SK-N-SH (cell line): Measurements from ENCODE around the gene HOXA10. TPM values are rescaled to one million over a fixed set of nuclear protein-coding genes. Genes with fewer than 3 reads are reported as not detected.

Experiments used
- CTCF ChIA-PET: fragments of 300-600, 350-600 bp; formaldehyde crosslinking; extraction: SDS; loops from one replicate; lab custom pipeline; 2021; lab: Yijun Ruan, JAX
- POLR2A ChIA-PET: fragments of 350-600 bp; sonication (Branson Sonifier 250); formaldehyde crosslinking; extraction: SDS; loops from one replicate; lab custom pipeline; 2020; ENCODE audit warnings: antibody characterized with exemption, inconsistent platforms; lab: Yijun Ruan, JAX
- DNase-seq: peaks from one replicate; pipeline ENCODE4 v3.0.0; 2012
- H2AFZ ChIP-seq: fragments of 200-600 bp; sonication (generic); 2 replicates; pipeline ENCODE4 v1.8.1; 2016; ENCODE audit warnings: antibody characterized with exemption, mild to moderate bottlenecking, low read depth
- H3F3A ChIP-seq: fragments of 200-600 bp; sonication (generic); replicated peaks from 2 replicates; pipeline ENCODE3; 2016; ENCODE audit warnings: antibody characterized with exemption, mild to moderate bottlenecking; ENCODE audit not compliant: insufficient read depth
- H3K27ac ChIP-seq, 2 experiments: fragments of 200-500 bp in 1 of 2; fragments of 200-600 bp in 1 of 2; sonication (Bioruptor generic) in 1 of 2; sonication (generic), shearing (Covaris generic) in 1 of 2; 2 replicates each; pipeline versions ENCODE4 v1.5.1 to v1.6.1; 2014 to 2016; ENCODE audit warnings: low read depth in 2 of 2, inconsistent platforms in 1 of 2, low read length in 1 of 2, mild to moderate bottlenecking in 1 of 2, mixed read lengths in 1 of 2
- H3K27me3 ChIP-seq: fragments of 200-600 bp; sonication (generic), shearing (Covaris generic); 2 replicates; pipeline ENCODE4 v1.6.1; 2016; ENCODE audit warnings: mixed run types; ENCODE audit not compliant: insufficient read depth
- H3K36me3 ChIP-seq, 2 experiments: fragments of 200-500 bp in 1 of 2; fragments of 200-600 bp in 1 of 2; sonication (Bioruptor generic) in 1 of 2; sonication (generic) in 1 of 2; replicated peaks in 1 of 2; 2 replicates each; pipeline versions ENCODE3 to v1.5.1; 2014 to 2016; ENCODE audit warnings: low read length in 1 of 2, mild to moderate bottlenecking in 1 of 2; ENCODE audit not compliant: insufficient read depth in 2 of 2, control insufficient read depth in 1 of 2
- H3K4me1 ChIP-seq, 2 experiments: fragments of 200-500 bp in 1 of 2; fragments of 200-600 bp in 1 of 2; sonication (Bioruptor generic) in 1 of 2; sonication (generic), shearing (Covaris generic) in 1 of 2; 2 replicates each; pipeline versions ENCODE4 v1.5.1 to v1.6.1; 2014 to 2016; ENCODE audit warnings: low read depth in 1 of 2, low read length in 1 of 2, mixed run types in 1 of 2; ENCODE audit not compliant: insufficient read depth in 2 of 2, control insufficient read depth in 1 of 2
- H3K4me2 ChIP-seq: fragments of 200-600 bp; sonication (generic), shearing (Covaris generic); 2 replicates; pipeline ENCODE4 v1.6.1; 2017; ENCODE audit warnings: mixed run types
- H3K4me3 ChIP-seq, 2 experiments: fragments of 200-500 bp in 1 of 2; fragments of 200-600 bp in 1 of 2; sonication (Bioruptor generic) in 1 of 2; sonication (generic), shearing (Covaris generic) in 1 of 2; 2 replicates each; pipeline versions ENCODE4 v1.5.1 to v1.8.1; 2014 to 2016; ENCODE audit warnings: low read depth in 2 of 2, inconsistent platforms in 1 of 2, low read length in 1 of 2, mild to moderate bottlenecking in 1 of 2, mixed read lengths in 1 of 2, moderate library complexity in 1 of 2
- H3K79me2 ChIP-seq: fragments of 200-600 bp; sonication (generic); 2 replicates; pipeline ENCODE4 v1.8.1; 2017; ENCODE audit warnings: mild to moderate bottlenecking; ENCODE audit not compliant: insufficient read depth
- H3K9ac ChIP-seq: fragments of 200-600 bp; sonication (generic); 2 replicates; pipeline ENCODE4 v1.6.1; 2017; ENCODE audit warnings: mixed run types
- H3K9me2 ChIP-seq: fragments of 200-600 bp; sonication (generic); 2 replicates; pipeline ENCODE4 v1.6.1; 2017; ENCODE audit warnings: mixed run types
- H3K9me3 ChIP-seq: fragments of 200-600 bp; sonication (generic); 2 replicates; pipeline ENCODE4 v1.6.1; 2017; ENCODE audit warnings: mixed run types, mild to moderate bottlenecking, moderate library complexity
- H4K20me1 ChIP-seq: fragments of 200-600 bp; sonication (generic); 2 replicates; pipeline ENCODE4 v1.6.1; 2017; ENCODE audit warnings: mild to moderate bottlenecking, mixed run types; ENCODE audit not compliant: insufficient read depth
- CHD2 ChIP-seq: fragments of 150-350 bp; IDR thresholded peaks from 2 replicates; pipeline ENCODE4 v1.6.1; 2018; ENCODE audit warnings: low read length; ENCODE audit not compliant: partially characterized antibody
- EP300 ChIP-seq, 2 experiments: IDR thresholded peaks; 2 replicates each; pipeline versions ENCODE4 v1.4.0 to v1.6.1; 2012; ENCODE audit warnings: borderline replicate concordance in 1 of 2, low read depth in 1 of 2, low read length in 1 of 2
- FOSL2 ChIP-seq: IDR thresholded peaks from 2 replicates; pipeline ENCODE4 v1.4.0; 2012; ENCODE audit warnings: low read depth, mild to moderate bottlenecking, moderate library complexity, borderline replicate concordance
- FOXJ3 ChIP-seq: sonication (generic); formaldehyde crosslinking; IDR thresholded peaks from 2 replicates; pipeline ENCODE4 v1.5.1; 2020; ENCODE audit warnings: mild to moderate bottlenecking, missing genetic modification reagents
- GABPA ChIP-seq: IDR thresholded peaks from 2 replicates; pipeline ENCODE4 v1.4.0; 2012; ENCODE audit warnings: low read depth, mild to moderate bottlenecking
- GATA2 ChIP-seq: sonication (generic); formaldehyde crosslinking; IDR thresholded peaks from 2 replicates; pipeline ENCODE4 v1.5.0; 2020; ENCODE audit warnings: mild to moderate bottlenecking, missing genetic modification reagents
- NRF1 ChIP-seq: IDR thresholded peaks from 2 replicates; pipeline ENCODE4 v1.6.1; 2012; ENCODE audit warnings: low read depth, mild to moderate bottlenecking, low read length
- POLR2AphosphoS5 ChIP-seq: IDR thresholded peaks from 2 replicates; pipeline ENCODE4 v1.6.1; 2012; ENCODE audit warnings: low read depth, low read length
- RFX5 ChIP-seq: IDR thresholded peaks from 2 replicates; pipeline ENCODE4 v1.6.1; 2012; ENCODE audit warnings: mild to moderate bottlenecking, improper control_type of control experiment, low read length
- TAF1 ChIP-seq: IDR thresholded peaks from 2 replicates; pipeline ENCODE4 v1.6.1; 2012; ENCODE audit warnings: low read depth, mild to moderate bottlenecking, low read length, moderate library complexity, borderline replicate concordance
- TEAD4 ChIP-seq: IDR thresholded peaks from 2 replicates; pipeline ENCODE4 v1.4.0; 2012; ENCODE audit warnings: mild to moderate bottlenecking, borderline replicate concordance; ENCODE audit not compliant: insufficient read depth
- WGBS: methylation state at CpG from one replicate; pipeline ENCODE4 v1.1.6; 2017; ENCODE audit warnings: low lambda C conversion rate; 5-methylcytosine and 5-hydroxymethylcytosine counted together
- polyA plus RNA-seq, 3 experiments: library from polyadenylated mRNA; depleted of rRNA; stranded (reverse); fragments of >200 nt; gene quantifications; 2 replicates each; pipeline ENCODE4 v1.2.3, GENCODE V29; 2012
- TF ChIP-seq, protein P1 (sequence below): fragments of 150-350 bp; IDR thresholded peaks from 2 replicates; pipeline ENCODE4 v1.6.1; 2016; ENCODE audit warnings: mild to moderate bottlenecking, low read depth, low read length
- TF ChIP-seq, protein P2 (sequence below): IDR thresholded peaks from 2 replicates; pipeline ENCODE4 v1.4.0; 2012; ENCODE audit warnings: low read depth
- TF ChIP-seq, protein P3 (sequence below): fragments of 200-600 bp; sonication (generic); IDR thresholded peaks from 2 replicates; pipeline ENCODE4 v1.6.1; 2017; ENCODE audit warnings: antibody characterized with exemption, mild to moderate bottlenecking, moderate library complexity
- TF ChIP-seq, protein P4 (sequence below): fragments of 150-350 bp; IDR thresholded peaks from 2 replicates; pipeline ENCODE4 v1.6.1; 2017; ENCODE audit warnings: antibody characterized with exemption, low read length, low read depth, borderline replicate concordance

HOXA10 gene
- polyA plus RNA-seq, 1 of the 3 experiments (the other 2 are of a cell fraction) = not detected

DNA sequence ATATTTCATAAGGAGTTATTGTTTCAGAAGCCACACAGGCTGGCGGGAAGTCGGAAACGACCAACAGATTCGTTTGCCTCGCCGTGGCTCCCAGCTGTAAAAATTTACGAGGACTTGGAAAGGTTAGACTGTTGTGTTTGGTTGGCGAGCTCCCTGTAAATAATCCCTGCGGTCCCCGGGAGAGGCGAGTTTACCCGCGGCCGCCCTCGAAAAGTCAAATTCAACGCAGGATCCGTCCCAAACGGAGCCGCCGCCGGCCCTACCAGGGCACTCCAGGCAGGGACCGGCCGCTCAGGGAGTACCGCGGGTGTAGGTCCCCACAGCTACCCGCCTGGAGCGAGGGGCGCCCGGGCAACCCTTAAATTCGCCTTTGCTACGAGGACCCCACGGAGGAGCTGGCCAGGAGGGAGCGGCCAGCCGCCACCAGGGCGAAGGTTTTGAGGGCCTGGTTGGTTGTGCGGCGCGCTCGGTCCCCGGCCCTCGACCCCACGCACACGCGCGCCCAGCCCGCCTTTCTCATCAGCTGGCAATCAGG, 8.1 kb downstream of the HOXA10 start:
- DNase-seq = no peak
- CTCF ChIA-PET = interaction anchor here (0.9 to 12.1 kb wide), 8 partner anchors 8 to 796 kb away, joined by 3 to 205 read pairs (median 4); partner anchors contain the start of genes HOXA10 and HOXA3
- H3K9me2 ChIP-seq = no peaks in the 10 kb centered on the region
- 25% methylated on average over 33 of the region's 46 CpGs for WGBS
- no peak overlapping the region for H3K4me2 ChIP-seq
- H3K27ac ChIP-seq = no peak overlapping the region
- H3K27me3 ChIP-seq = peaks cover 94% of the 10 kb centered on the region
- POLR2A ChIA-PET = no interaction called here
- H3K9ac ChIP-seq = no peak overlapping the region
- no peaks in the 10 kb centered on the region for H3K9me3 ChIP-seq
- no peaks in the 10 kb centered on the region for H3K36me3 ChIP-seq
- H3K79me2 ChIP-seq = no peaks in the 10 kb centered on the region
- H3F3A ChIP-seq = peaks cover 20% of the 10 kb centered on the region
- peaks cover 0 to 3% of the 10 kb centered on the region in 2 experiments; a peak in 1 of 4 replicates for H3K4me1 ChIP-seq
- no peak overlapping the region for H3K4me3 ChIP-seq
- no peak overlapping the region for H2AFZ ChIP-seq
- TF ChIP-seq NRF1 = no peak
- no peak for TF ChIP-seq FOSL2
- TF ChIP-seq GATA2 = no peak
- TF ChIP-seq, protein P1, sequence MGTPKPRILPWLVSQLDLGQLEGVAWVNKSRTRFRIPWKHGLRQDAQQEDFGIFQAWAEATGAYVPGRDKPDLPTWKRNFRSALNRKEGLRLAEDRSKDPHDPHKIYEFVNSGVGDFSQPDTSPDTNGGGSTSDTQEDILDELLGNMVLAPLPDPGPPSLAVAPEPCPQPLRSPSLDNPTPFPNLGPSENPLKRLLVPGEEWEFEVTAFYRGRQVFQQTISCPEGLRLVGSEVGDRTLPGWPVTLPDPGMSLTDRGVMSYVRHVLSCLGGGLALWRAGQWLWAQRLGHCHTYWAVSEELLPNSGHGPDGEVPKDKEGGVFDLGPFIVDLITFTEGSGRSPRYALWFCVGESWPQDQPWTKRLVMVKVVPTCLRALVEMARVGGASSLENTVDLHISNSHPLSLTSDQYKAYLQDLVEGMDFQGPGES = no peak
- no peak for TF ChIP-seq TAF1
- TF ChIP-seq EP300 (IDR thresholded peaks at IDR 0.05; ENCODE audit: borderline replicate concordance in 1 of 2, low read depth in 1 of 2, low read length in 1 of 2) = no peak
- TF ChIP-seq CHD2 = no peak
- TF ChIP-seq FOXJ3 (CRISPR knock-in tag) = no peak
- no peak for TF ChIP-seq TEAD4
- TF ChIP-seq GABPA = no peak
- TF ChIP-seq, protein P2, sequence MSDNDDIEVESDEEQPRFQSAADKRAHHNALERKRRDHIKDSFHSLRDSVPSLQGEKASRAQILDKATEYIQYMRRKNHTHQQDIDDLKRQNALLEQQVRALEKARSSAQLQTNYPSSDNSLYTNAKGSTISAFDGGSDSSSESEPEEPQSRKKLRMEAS = no peak
- no peak for TF ChIP-seq RFX5
- TF ChIP-seq, protein P3, sequence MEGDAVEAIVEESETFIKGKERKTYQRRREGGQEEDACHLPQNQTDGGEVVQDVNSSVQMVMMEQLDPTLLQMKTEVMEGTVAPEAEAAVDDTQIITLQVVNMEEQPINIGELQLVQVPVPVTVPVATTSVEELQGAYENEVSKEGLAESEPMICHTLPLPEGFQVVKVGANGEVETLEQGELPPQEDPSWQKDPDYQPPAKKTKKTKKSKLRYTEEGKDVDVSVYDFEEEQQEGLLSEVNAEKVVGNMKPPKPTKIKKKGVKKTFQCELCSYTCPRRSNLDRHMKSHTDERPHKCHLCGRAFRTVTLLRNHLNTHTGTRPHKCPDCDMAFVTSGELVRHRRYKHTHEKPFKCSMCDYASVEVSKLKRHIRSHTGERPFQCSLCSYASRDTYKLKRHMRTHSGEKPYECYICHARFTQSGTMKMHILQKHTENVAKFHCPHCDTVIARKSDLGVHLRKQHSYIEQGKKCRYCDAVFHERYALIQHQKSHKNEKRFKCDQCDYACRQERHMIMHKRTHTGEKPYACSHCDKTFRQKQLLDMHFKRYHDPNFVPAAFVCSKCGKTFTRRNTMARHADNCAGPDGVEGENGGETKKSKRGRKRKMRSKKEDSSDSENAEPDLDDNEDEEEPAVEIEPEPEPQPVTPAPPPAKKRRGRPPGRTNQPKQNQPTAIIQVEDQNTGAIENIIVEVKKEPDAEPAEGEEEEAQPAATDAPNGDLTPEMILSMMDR = no peak
- TF ChIP-seq, protein P4, sequence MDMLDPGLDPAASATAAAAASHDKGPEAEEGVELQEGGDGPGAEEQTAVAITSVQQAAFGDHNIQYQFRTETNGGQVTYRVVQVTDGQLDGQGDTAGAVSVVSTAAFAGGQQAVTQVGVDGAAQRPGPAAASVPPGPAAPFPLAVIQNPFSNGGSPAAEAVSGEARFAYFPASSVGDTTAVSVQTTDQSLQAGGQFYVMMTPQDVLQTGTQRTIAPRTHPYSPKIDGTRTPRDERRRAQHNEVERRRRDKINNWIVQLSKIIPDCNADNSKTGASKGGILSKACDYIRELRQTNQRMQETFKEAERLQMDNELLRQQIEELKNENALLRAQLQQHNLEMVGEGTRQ = no peak
- no peak for TF ChIP-seq POLR2AphosphoS5
- H4K20me1 ChIP-seq = peaks cover 13% of the 10 kb centered on the region
